NCI-H146 treated with DMSO at 0.1 percent for 48 hours (cell line): ENCODE data around the gene SUSD5.
"Not testable (repeated sequence)": the region's sequence is repeated elsewhere in the genome, so short reads cannot be mapped to it uniquely, and the experiment has no call there.

Experiments used
- DNase-seq: peaks from one replicate; lab custom pipeline; 2025; ENCODE audit not compliant: unreplicated experiment; lab: John Stamatoyannopoulos, UW

SUSD5 gene

DNA sequence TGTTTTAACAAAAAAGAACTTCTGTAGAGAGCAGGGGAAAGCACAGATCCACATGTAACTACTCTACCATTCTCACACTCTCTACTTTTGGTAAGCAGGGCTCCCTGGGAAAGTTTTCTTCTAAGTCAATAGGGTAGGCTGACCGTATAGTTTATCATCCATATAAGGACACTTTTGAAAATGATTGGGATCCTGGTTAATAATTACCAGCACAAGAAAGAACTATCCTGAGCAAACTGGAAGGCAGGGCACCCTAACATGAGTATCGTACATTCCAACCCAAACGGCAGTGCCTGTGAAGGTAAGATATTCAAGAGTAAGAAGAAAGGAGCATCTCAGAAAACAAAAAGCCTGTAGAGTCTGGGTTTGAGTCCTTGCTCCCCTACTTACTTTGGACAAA, 22.1 kb downstream of the SUSD5 start:
- no peak for DNase-seq

GRCh38 chr3:33194303-33194702, 24.3 kb downstream of the SUSD5 start:
- no peak for DNase-seq

- DNase-seq, result no peak
These were observed 31.3 kb downstream of the SUSD5 start for GRCh38 chr3:33187368-33187634.

DNA sequence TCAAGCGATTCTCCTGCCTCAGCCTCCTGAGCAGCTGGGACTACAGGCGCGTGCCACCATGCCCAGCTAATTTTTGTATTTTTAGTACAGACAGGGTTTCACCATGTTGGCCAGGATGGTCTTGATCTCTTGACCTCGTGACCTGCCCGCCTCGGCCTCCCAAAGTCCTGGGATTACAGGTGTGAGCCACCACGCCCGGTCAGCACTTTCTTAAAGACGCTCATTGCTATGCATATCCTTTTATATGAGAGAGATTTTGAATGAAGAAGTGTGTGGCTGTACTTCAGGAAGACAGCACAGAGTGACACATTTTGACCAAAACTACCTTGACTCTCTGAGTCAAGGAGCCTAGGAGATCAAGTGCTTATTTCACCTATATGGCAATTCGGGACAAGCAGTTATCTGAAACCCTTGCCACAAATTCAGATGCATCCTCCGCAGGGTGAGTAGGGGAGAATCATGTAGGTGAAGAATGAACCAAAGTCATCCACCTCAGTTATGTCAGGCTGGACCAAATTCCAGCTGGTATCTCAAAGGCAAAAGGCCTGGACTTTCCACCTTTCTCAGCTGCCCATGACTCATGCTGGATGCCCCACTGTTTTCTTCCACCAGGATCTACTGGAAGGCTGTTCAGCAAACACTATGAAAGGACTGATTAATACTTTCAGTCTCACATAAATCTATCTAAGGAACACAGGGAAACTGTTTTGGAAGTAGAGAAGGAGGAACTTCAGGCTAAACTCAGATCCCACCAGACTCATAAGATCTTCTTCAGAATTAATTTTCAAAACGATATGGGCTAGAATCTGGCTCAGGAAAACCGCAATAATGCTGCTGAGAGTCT, 31.9 kb downstream of the SUSD5 start:
- DNase-seq, result no peak

- no peak for DNase-seq
These were observed 33.7 kb downstream of the SUSD5 start for GRCh38 chr3:33184863-33185262.

DNA sequence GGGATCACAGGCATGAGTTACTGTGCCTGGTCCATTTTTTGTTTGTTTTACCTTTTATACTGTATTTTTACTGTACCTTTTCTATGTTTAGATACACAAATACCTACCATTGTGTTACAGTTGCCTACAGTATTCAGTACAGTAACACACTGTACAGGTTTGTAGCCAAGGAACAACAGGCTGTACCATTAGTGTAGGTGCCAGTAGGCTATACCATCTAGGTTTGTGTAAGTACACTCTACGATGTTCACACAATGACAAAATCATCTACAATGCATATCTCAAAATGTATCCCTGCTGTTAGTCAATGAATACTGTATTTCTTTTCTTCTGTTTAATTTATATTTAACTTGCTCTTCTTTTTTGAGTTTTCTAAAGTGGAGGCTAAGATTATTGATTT, 37.0 kb downstream of the SUSD5 start:
- not testable (repeated sequence) for DNase-seq

- no peak for DNase-seq
These were observed 37.4 kb downstream of the SUSD5 start for GRCh38 chr3:33181229-33181628.

DNA sequence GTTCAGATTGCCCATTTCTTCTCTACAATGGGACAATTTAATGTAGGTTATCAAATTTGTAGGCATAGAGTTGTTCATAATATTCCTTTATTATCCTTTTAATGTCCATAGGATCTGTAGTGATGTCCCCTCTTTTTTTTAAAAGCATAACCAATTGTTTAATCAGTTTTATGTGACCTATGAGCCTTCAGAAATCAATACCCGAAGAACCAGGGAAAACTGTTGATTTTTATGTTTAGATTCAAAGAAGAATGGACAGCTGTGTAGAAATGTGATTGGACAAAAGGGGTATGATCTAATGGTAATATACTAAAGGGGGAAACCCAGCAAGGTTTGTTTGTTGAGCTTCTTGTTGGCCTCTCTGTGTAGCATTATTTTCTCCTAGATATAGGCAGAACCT, 39.5 kb downstream of the SUSD5 start:
- DNase-seq, result no peak

- DNase-seq, result no peak
These were observed 43.7 kb downstream of the SUSD5 start for GRCh38 chr3:33174711-33175414.

DNA sequence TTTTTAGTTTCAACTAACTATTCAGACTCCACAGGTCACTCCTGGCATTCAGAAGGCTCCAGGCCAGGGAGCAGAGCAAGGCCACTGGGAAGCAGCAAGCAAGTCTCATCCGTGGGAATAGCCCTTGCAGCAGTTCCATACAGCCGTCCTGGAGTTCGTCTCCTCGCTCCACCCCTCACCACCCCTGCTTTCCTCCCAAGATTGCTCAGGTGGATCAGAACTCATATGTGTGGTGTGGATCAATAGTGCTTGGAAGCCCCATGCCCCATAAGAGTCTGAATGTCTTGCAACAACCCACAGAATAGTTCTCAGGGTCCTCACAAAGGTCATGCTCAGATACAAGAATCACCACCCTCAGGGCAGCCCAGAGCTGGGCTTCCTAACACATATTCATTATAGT, 44.5 kb downstream of the SUSD5 start:
- no peak for DNase-seq

- DNase-seq, result no peak
These were observed 44.9 kb downstream of the SUSD5 start for GRCh38 chr3:33173672-33174071.

GRCh38 chr3:33173103-33173502, 45.5 kb downstream of the SUSD5 start:
- no peak for DNase-seq

GRCh38 chr3:33171580-33171979, 47.0 kb downstream of the SUSD5 start:
- DNase-seq, result no peak

DNA sequence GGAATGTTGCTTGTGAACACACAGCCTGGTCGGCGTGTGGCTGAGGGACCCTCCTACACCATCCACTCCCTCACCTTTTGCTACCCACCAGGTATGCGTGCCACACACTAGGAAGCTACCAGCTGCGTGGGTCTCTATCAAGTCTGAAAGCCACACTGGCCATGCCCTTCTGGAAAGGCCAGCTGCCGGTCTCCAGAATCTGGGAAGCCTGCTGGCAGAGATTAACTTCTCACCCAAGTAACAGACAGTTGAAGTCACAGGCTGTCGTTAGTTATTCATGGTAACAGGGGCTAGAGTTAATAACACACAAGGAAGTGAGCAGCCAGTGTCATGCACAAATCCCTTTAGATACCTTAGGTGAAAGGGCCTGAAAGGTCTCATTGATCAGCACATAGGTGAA, 48.1 kb downstream of the SUSD5 start:
- no peak for DNase-seq

DNA sequence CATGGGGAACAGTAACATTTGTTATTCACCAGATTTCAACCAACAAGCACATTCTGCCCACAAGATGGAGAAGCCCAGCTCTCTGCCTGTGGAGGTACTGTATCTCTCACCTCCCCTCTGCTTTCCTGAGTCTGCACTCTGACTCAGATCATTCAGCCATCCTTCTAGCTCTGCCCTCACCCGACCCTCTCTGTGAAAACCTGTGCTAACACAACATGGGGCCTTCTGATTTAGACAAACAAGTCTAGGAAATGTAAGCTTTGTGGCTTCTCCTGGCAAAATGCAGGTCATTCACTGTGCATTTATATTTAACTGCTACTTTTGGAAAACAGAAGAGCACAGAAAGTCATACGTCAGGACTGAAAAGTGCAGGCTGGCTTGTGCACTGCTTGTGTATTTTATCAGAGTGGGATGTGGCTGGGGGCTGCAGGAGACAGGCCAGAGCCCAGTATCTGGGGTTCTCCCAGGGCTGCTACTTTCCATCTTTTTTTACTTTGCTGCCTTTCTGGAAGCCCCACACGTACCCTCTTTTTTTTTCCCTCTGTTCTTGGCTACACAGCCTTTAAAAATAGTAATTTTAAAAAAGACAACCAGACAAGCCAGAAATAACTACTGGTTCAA, 50.8 kb downstream of the SUSD5 start:
- no peak for DNase-seq

DNA sequence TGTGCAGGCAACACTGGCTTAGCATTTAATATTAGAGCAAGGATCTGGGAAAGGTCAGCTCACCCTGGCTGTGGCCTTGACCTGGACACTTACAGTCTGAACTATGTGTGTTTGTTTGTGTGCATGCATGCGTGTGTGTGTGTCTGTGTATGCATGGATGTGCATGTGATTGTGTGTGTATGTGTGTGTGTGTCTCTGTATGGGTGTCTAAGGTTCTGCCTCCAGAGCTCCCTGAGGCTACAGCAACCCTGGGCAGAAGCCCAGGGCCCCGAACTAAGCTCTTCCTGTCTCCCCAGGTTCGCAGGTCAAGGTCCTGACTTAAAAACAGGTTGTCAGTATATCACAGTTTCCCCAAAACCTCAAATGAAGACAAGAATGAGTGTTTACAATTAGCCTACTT, 51.3 kb downstream of the SUSD5 start:
- no peak for DNase-seq

GRCh38 chr3:33166095-33166494, 52.5 kb downstream of the SUSD5 start:
- no peak for DNase-seq

DNA sequence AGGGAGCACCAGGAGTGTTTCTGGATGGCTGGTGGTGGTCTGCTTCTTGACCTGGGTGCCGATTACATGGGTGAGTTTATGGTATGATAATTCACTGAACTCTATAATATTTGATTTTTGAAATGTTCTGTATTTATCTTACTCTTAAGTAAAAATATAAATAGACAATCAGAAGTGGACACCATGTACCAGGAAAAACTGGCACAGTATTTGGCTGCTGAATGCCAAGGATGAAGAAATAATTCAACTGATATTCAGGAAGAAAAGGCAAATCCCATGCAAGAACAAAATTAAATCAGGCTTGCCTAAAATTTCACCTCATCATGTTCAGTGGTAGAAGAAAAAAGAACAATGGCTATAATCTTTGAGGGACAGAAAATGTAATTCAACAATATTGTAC, 53.2 kb downstream of the SUSD5 start:
- DNase-seq, result no peak

- DNase-seq, result not testable (repeated sequence)
These were observed 56.0 kb downstream of the SUSD5 start for GRCh38 chr3:33162621-33163020.

- DNase-seq, result no peak
These were observed 58.6 kb downstream of the SUSD5 start for GRCh38 chr3:33159981-33160380.

GRCh38 chr3:33159234-33159633, 59.4 kb downstream of the SUSD5 start:
- no peak for DNase-seq

GRCh38 chr3:33155301-33155700, 63.3 kb downstream of the SUSD5 start:
- DNase-seq, result no peak
